Cardiac fibroblast (primary cell): Measurements from ENCODE around the gene RBP5.

Experiments
- DNase-seq, 2 donors: peaks; one replicate each; pipeline versions ENCODE4 v3.0.0 to v3.0.0-alpha.2; 2010; ENCODE audit warnings: low read depth in 2 of 2
- H3K4me3 ChIP-seq, 2 donors: replicated peaks in 1 of 2; 1 replicate in 1 of 2; 2 replicates in 1 of 2; pipeline ENCODE4 v1.5.1; 2011; ENCODE audit warnings: low read depth in 2 of 2, low read length in 2 of 2, mild to moderate bottlenecking in 2 of 2, moderate library complexity in 1 of 2
- TF ChIP-seq, protein P1 (sequence below): IDR thresholded peaks from one replicate; pipeline ENCODE4 v1.5.1; 2011; ENCODE audit warnings: low read depth, mild to moderate bottlenecking, low read length, inconsistent platforms

Gene RBP5

DNA sequence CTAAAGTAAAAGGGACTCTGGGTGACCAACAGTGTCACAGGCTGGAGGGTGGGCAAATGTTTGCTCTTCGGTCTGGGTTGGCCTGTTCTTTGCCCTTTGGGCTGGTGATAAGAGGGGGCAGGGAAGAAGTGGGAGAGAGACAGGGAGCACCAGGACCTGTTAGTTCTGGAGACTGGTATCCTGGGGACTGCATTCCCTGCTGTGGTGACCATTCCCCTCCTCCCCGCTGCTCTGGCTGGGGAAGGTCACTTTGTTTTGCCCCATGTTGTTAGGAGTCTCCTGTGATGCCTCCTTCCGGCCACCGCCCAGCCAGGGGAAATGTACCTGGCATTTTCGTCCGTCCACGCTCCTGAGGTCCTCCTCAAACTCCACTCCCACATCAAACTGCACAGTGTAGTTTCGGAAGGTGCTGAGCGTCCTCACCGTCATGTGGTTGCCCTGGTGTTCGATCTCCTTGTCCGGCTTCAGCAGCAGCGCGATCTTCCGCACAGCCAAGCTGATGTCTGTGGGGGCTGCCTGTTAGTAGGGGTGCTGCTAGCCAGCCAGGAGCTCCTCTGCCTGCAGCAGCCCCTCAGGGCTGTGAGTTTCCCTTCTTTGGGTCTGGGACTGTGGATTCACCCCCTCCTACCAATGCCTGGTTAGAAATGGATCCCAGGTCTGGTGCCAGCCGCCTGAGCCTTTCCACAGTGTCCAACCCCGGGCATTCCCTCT lies 618 bp downstream of the RBP5 start:
- TF ChIP-seq, protein P1, sequence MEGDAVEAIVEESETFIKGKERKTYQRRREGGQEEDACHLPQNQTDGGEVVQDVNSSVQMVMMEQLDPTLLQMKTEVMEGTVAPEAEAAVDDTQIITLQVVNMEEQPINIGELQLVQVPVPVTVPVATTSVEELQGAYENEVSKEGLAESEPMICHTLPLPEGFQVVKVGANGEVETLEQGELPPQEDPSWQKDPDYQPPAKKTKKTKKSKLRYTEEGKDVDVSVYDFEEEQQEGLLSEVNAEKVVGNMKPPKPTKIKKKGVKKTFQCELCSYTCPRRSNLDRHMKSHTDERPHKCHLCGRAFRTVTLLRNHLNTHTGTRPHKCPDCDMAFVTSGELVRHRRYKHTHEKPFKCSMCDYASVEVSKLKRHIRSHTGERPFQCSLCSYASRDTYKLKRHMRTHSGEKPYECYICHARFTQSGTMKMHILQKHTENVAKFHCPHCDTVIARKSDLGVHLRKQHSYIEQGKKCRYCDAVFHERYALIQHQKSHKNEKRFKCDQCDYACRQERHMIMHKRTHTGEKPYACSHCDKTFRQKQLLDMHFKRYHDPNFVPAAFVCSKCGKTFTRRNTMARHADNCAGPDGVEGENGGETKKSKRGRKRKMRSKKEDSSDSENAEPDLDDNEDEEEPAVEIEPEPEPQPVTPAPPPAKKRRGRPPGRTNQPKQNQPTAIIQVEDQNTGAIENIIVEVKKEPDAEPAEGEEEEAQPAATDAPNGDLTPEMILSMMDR = no peak
- no peak overlapping the region for H3K4me3 ChIP-seq
- no peak for DNase-seq

DNA sequence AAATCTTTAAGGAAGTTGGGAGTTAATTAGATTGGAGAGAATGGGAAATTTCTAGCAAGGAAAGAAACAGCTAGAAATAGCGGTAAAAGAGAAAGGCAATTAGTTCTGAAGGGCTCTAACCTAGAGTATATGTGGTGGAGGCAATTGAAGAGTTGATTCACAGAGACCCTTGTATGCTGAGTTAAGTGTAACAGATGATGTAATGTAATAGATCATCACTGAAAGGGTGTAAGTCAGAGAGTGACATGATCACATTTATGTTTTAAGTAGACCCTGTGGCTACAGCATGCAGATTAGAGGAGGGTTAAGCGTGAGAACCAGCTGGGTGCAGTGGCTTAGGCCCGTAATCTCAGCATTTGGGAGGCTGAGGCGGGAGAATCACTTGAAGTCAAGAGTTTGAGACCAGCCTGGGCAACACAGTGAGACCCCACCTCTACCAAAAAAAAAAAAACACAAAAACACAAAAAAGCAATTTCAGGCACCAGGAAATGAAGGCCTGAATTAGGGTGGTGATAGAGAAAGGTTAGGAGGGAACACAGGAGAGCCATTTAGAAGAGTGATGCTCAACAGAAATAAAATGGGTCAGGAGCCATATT lies 3.0 kb downstream of the RBP5 start:
- TF ChIP-seq, protein P1 = no peak
- no peak overlapping the region for H3K4me3 ChIP-seq
- no peak for DNase-seq

DNA sequence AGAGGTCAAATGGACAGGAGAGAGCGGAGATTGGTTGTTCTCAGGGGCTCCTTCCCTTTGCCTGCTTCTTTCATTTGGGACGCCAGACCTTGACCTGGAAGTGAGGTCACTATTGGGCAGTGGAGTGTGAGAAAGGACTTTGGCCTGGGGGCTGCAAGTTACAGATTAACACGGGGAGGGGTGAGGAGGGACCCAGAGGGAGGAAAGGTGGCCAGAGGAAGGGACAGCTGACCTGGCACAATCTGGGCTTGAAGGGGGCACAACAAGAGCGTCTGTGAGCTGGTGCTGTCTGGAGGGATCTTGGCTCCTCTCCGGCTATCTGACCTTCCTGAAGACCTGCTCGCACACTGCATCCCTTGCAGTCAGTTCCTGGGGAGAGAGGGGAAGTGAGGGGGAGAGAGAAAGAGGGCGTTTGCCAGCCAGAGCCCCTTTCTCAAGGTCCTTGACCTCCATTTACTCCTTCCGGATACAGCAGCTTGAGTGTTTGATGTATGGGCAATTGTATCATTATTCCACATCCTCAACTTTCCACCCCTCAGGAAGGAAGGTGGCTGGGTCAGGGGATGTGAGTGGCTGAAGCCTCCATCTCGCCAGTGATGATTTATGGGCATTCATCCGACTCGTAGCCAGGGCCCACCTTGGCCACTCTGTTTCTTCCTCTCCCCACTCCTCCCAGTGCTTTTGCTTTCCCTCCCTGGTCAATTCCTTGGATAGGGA lies 4.7 kb downstream of the RBP5 start:
- TF ChIP-seq, protein P1 = no peak
- DNase-seq = no peak
- no peak overlapping the region for H3K4me3 ChIP-seq

DNA sequence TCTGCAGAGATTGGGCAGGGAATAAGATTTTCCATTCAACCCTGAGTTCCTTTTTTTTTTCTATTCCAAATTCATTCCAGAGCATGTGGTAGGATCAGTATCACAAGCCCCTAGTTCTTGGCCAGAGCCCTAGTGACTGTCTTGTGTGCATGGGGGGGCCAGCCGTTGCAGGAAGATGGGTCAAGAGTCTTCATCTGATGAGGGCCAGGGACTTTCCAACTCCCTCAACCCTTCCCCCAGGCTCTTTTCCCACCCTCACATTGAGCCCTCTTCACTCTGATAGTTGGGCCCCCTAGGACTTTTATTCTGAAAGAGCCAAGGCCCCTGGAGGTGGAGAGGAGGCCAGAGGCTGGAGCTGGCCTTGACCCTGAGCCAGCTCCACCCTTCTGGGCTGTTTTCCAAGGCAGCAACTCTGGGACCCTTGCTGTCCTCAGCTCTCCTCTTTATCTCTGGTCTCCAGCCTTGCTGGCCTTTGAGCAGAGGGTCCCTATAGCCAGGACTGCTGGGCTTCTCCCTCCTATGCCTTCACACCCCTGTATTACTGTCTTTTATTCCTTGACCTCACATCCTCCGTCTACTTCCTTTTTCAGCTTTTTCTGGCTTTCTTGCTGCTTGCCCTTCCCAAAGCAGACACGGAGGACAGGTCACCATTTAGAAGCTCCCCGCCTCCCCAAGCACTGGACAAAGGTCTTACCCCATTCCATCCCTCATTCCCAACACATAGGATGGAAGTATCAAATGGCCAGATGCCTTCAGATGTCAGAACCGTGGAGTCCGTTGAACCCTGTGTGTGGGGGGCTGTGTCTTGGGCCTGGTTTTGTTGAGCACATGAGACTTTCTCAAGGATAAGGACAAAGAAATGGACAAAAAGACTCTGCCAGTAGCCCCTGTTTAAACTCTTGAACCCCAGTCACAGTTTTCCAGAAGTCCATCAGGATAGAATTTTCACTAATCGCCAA lies 5.6 kb downstream of the RBP5 start:
- H3K4me3 ChIP-seq = no peak overlapping the region
- no peak for DNase-seq
- TF ChIP-seq, protein P1 = no peak

DNA sequence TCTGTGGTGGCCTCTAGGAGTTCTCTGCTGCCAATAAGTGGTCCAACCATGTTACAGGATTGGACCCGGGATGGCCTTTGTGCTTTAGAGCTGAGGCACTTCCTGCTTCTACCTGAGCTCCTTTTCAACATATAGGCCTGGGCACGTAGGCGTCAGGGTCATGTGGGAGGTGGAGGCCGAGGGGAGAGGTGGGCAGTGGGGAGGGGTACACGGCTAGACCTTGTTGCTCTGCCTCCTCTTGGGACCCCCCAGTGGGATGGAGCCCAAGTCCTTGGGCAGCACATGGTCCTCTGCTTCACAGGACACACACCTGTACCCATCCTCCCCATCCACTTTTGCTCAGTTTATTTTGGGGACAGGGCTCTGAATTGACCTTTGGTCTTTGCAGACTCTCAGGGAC lies 7.4 kb downstream of the RBP5 start:
- DNase-seq = no peak
- no peak overlapping the region for H3K4me3 ChIP-seq
- TF ChIP-seq, protein P1 = no peak

DNA sequence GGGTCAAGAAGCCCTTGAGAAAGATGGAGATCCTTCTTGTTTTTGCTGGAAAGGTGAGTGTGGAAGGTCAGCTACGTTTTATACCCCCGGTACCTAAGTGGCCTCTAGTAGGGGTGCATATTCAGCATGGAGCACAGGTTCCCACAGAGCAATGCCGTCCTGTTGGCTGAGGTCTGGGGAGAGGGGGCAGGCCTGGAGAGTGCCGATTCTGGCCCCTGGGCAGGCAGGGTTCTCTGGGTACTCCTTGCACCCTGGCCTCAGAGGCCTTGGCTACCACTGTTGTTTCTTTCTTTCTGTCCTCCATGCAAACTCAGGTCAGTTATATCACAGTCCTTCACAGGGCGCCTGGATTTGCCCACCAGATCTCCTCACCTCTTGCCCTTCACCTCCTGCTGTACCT lies 8.5 kb downstream of the RBP5 start:
- DNase-seq = no peak
- TF ChIP-seq, protein P1 = no peak
- no peak overlapping the region for H3K4me3 ChIP-seq
